Measurements from ENCODE around the gene KDELR3. TPM values are rescaled to one million over a fixed set of nuclear protein-coding genes. Genes with fewer than 3 reads are reported as not detected.
A peak's percentile ranks its signal among the peaks of the same experiment; 100 is the strongest.

The KDELR3 gene
- 15.4 and 26.1 TPM in 2 replicates for total RNA-seq (2014; rRNA removed; shearing (Covaris generic))

DNA sequence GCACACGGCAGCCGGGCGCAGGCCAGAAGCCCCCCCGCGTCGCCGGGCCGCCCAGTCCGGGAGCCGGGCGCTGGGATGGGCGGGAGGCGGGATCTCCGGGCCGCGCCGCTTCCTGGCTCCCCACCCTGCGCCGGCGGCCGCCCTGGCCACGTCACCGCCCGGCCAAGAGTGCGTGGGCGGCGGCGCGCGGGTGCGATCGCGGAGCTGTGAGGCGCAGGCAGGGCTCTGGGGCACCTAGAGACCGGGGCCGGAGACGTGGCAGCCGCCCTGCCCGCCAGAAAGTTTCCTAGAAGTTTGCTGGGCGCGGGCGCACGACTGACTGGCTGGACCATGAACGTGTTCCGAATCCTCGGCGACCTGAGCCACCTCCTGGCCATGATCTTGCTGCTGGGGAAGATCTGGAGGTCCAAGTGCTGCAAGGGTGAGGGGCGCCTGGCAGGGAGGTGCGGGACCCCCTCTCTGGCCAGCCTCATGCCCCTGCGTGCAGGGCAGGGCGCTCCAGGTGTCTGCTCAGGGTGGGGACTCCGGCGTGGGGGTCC is at the start of gene KDELR3:
Gene KDELR3 (plus strand): TSS at position 193 of the 539 bp plus-strand sequence. CDS start 138 bp downstream, at position 331.
- Histone ChIP-seq H3K4me1 (replicated peaks) (peaks cover 16% of the 10 kb centered on the region), H3K9me3 (replicated peaks) (no peaks in the 10 kb centered on the region), H3K36me3 (no peaks in the 10 kb centered on the region), H3K4me3 (peak within 1 kb of the TSS; percentile 49), H3K27ac (no peak within 1 kb of the TSS), H3K27me3 (replicated peaks) (no peaks in the 10 kb centered on the region)
- peak in 1 of 2 experiments; percentile 55 for DNase-seq (ENCODE audit: low read depth in 1 of 2, low spot score in 2 of 2)

DNA sequence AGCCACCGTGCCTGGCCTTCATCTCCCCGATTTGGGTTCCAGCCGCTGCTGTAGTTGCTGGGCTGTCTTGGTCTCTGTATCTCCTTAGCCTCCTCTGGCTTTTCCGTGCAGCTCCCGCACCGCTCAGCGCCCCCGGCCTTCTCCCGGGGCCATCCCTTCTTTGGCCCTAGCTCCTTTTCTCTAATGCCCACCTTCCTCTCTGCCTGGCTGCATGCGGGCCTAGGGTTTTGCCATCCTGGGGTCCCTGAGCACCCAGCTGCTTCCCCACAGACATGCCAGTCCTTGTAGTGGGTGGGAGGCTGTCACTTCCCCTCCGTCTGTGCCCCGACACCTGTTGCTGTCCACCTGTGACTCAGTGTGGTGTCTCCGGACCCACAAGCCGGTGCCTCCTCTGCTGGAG is 49.3 kb upstream of the KDELR3 start:
- Histone ChIP-seq H3K27me3 (replicated peaks) (no peaks in the 10 kb centered on the region; the same call in 1 of the 2 replicates), H3K36me3 (no peaks in the 10 kb centered on the region), H3K9me3 (replicated peaks) (no peaks in the 10 kb centered on the region), H3K4me3 (no peak overlapping the region), H3K4me1 (replicated peaks) (no peaks in the 10 kb centered on the region), H3K27ac (no peak overlapping the region)
- DNase-seq (ENCODE audit: low read depth in 1 of 2, low spot score in 2 of 2) = no peak

DNA sequence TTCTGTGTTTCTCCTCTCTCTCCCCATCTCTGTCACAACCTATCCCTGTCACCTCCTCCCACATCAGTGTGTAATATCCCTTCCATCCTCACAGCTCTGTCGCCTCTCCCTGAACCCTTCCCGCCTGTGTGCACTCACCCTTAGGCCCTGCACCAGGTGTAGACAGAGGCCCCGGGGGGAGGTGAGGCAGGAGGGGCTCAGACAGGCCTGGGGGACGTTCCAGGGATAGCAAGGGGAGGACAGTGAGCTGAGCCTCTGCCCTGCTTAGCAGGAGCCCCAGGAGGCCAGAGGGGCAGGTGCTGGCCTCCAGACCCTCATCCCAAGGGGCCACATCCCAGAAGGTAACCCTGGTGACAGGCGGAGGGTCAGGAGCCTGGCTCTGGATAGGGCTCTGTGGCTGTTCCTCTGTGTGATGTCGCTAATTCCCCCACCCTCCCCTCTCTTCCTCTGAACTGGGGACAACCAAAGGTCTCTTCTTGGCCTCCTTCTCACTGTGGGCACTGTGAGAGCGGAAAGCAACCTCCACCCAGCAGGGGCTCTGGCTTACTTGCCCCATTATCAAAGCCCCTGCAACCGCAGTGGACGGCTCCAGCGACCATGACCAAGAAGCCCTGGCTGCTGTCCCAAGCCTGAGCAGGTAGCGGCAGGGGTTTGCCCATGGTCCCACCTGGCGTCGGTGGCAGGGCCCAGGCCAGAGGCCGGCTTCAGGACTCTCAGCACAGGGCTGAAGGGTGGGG is 48.6 kb upstream of the KDELR3 start:
- DNase-seq (ENCODE audit: low read depth in 1 of 2, low spot score in 2 of 2) = no peak
- no peaks in the 10 kb centered on the region for H3K36me3 ChIP-seq
- H3K27me3 ChIP-seq (replicated peaks) = no peaks in the 10 kb centered on the region; the same call in 1 of the 2 replicates
- no peaks in the 10 kb centered on the region for H3K4me1 ChIP-seq (replicated peaks)
- H3K4me3 ChIP-seq = no peak overlapping the region
- H3K27ac ChIP-seq = no peak overlapping the region
- no peaks in the 10 kb centered on the region for H3K9me3 ChIP-seq (replicated peaks)

DNA sequence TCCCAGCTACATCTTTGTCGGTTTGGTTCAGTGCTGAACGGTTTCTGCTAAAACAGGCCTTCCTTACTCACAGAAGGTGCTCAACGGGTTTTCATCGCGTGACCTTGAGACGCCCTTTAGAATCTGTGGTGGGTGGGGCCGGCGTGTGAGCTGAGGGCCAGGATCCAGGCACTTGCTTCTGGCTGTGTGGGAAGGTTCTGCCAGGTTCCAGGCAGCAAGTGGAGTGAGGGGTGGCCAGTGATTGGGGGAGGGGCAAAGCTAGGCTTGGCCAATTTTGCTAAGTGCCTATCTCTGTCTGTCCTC is 48.1 kb upstream of the KDELR3 start:
- Histone ChIP-seq H3K9me3 (replicated peaks) (no peaks in the 10 kb centered on the region), H3K36me3 (no peaks in the 10 kb centered on the region), H3K27me3 (replicated peaks) (no peaks in the 10 kb centered on the region; the same call in 1 of the 2 replicates), H3K27ac (no peak overlapping the region), H3K4me1 (replicated peaks) (no peaks in the 10 kb centered on the region), H3K4me3 (no peak overlapping the region)
- no peak for DNase-seq (ENCODE audit: low read depth in 1 of 2, low spot score in 2 of 2)

DNA sequence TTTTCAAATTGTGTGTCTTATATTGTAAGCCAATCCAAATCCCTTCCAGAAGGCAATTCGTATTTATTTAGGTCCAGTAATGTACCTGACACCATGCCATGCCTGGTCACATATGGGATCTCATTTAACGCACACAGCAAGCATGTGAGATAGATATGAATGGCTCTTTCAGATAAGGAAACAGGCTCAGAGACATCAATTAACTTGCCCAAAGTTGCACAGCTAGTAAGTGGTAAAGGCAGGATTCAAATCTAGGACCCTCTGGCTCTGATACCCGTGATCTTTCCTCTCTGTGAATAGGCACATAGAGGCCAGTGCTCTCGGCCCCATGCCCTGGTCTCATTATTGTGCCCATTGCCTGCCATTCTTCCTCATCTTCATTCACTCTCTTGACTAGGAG is 47.2 kb upstream of the KDELR3 start:
- Histone ChIP-seq H3K27me3 (replicated peaks) (no peaks in the 10 kb centered on the region; the same call in 1 of the 2 replicates), H3K27ac (no peak overlapping the region), H3K9me3 (replicated peaks) (no peaks in the 10 kb centered on the region), H3K4me3 (no peak overlapping the region), H3K36me3 (no peaks in the 10 kb centered on the region), H3K4me1 (replicated peaks) (no peaks in the 10 kb centered on the region)
- no peak for DNase-seq (ENCODE audit: low read depth in 1 of 2, low spot score in 2 of 2)

DNA sequence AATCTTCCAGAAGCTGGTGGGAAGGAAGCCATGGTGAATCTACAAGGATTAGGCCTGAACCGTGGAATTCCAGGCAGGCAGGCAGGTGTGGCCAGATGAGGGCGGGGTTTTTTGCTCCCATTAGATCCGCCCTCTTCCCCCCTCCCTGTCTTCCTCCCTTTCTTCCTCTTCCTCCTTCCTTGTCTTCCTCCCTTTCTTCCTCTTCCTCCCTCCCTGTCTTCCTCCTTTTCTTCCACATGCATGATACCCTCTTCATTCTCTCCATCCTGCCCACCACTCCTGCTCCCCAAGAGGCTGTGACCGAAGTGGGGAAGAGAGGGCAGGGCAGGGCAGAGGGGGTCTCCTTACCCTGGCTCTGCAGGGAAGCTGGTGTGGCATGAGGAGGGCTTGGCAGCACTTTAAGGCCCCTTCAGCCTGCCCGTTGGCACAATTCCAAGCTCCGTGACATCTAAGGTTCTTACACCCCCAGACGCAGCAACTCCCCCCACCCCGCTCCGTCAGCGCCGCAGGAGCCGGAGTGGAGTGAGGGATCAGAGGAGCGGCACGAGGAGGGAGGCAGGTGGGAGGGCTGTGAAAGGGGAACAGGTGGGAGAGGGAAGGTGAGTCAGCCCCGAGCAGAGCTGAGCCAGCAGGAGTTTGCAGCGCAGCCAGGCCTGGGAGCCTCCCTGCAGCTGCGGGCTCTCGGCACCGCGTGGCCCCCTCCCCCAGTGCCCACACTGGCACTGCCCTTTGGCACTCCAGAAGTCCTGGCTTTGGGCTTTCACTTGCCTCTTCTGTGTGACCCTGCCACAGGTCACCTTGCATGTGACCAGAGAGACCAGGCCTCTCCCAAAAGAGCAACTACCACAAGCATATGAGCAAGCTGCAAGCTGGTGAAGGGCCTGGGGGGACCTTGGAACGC is 45.0 kb upstream of the KDELR3 start:
- H3K36me3 ChIP-seq = no peaks in the 10 kb centered on the region
- DNase-seq (ENCODE audit: low read depth in 1 of 2, low spot score in 2 of 2) = no peak

DNA sequence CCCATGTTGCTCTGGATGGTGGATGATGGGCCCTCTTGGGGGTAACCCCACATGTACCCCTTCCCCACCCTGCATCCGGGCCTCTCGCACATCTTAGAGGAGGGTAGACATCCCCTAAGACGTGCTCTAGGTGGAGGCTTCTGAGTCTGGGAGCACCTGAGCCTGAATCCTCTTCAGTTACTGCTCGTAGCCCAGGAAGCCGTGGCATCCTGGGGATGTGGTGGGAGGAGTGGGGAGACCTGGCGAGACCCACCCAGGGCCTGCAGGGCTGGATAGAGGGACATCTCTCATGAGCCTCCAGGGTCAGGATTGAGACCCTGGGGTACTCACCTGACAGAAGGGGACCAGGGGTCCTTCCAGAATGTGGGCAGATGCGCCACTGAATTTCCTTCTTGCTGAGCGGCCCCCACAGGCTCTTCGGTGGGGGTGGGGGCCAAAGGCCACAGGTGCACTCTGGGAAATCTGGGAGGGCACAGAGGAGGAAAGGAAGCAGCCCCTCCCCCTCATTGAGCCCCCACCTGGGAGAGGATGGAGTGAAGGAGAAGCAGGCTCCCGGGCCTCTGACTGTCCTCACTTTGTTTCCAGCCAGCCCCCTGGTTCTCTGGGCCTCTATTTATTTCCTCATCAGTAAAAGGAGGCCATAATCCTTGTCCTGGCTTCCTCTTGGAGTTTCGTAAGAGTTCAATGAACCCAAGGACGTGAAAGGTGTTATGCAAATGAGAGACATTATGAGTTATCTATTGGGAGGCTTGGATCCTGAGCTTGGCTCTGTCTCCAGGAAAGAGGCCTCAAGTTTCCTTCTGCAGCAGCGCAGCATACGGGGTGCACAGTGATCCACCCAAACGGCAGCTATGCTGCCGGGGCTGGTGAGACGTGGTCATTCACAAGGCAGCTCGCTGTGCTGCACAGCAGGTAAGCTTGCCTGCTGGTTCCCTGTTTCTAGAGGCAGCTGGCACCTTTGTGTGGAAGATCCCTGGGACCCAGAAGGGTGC is 44.1 kb upstream of the KDELR3 start:
- H3K9me3 ChIP-seq (replicated peaks) = no peaks in the 10 kb centered on the region

More for the DNA sequence above, 45.0 kb upstream of the KDELR3 start:
- H3K27ac ChIP-seq = no peak overlapping the region
- H3K4me1 ChIP-seq (replicated peaks) = no peaks in the 10 kb centered on the region
- H3K27me3 ChIP-seq (replicated peaks) = no peaks in the 10 kb centered on the region; the same call in 1 of the 2 replicates
- H3K4me3 ChIP-seq = no peak overlapping the region
- no peaks in the 10 kb centered on the region for H3K9me3 ChIP-seq (replicated peaks)

DNA sequence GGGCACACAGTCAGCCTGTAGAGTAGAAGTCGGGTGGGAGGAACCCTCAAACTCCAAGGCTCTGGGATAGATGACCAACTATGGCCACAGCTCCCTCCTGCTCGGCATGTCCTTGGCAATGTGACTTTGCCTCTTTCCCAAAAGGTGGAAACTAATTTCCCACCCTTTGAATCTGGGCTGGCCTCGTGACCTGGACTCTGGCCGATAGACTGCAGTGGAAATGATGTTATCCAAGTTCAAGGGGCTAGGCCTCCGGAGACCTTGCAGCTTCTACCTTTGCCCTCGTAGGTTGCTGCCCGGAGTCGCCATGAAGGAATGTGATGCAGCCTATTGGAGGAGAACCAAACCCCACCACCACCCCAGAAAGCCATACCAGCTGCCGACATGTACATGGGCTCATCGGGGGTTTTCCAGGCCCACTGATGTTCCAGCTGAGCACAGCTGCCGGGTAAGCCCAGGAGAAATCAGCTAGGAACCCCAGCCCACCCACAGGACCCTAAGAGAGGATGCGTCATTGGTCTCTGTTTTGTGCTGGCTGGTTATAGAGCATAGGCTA is 43.3 kb upstream of the KDELR3 start:
- H3K4me1 ChIP-seq (replicated peaks) = no peaks in the 10 kb centered on the region
- H3K36me3 ChIP-seq = no peaks in the 10 kb centered on the region
- DNase-seq (ENCODE audit: low read depth in 1 of 2, low spot score in 2 of 2) = no peak
- H3K27me3 ChIP-seq (replicated peaks) = no peaks in the 10 kb centered on the region; the same call in 1 of the 2 replicates
- H3K4me3 ChIP-seq = no peak overlapping the region
- H3K27ac ChIP-seq = no peak overlapping the region
- no peaks in the 10 kb centered on the region for H3K9me3 ChIP-seq (replicated peaks)

More for the DNA sequence above, 44.1 kb upstream of the KDELR3 start:
- Histone ChIP-seq H3K27ac (no peak overlapping the region), H3K36me3 (no peaks in the 10 kb centered on the region), H3K4me3 (no peak overlapping the region), H3K27me3 (replicated peaks) (no peaks in the 10 kb centered on the region; the same call in 1 of the 2 replicates), H3K4me1 (replicated peaks) (no peaks in the 10 kb centered on the region)
- DNase-seq (ENCODE audit: low read depth in 1 of 2, low spot score in 2 of 2) = no peak

DNA sequence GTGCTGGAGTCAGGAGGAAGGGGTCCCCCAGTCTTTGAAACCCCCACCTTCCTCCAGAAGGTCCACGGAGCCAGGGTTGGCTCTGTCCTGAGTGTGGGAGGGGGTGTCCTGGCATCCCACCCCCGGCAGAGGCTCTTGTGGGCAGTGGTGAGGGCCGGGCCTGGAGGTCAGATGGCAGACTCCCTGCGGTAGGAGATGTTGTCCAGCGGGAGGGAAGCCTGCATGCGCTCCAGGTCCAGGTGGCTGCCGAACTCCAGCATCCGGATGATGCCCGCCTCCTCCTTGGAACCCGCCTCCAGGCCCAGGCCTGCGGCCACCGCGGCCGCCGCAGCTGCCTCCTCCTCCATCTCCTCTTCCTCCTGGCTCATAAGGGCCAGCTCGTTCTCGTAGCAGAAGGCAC is 41.3 kb upstream of the KDELR3 start:
- H3K4me3 ChIP-seq = no peak overlapping the region
- no peaks in the 10 kb centered on the region for H3K27me3 ChIP-seq (replicated peaks)
- H3K9me3 ChIP-seq (replicated peaks) = no peaks in the 10 kb centered on the region
- no peaks in the 10 kb centered on the region for H3K4me1 ChIP-seq (replicated peaks)
- no peak for DNase-seq (ENCODE audit: low read depth in 1 of 2, low spot score in 2 of 2)
- no peak overlapping the region for H3K27ac ChIP-seq
- no peaks in the 10 kb centered on the region for H3K36me3 ChIP-seq

DNA sequence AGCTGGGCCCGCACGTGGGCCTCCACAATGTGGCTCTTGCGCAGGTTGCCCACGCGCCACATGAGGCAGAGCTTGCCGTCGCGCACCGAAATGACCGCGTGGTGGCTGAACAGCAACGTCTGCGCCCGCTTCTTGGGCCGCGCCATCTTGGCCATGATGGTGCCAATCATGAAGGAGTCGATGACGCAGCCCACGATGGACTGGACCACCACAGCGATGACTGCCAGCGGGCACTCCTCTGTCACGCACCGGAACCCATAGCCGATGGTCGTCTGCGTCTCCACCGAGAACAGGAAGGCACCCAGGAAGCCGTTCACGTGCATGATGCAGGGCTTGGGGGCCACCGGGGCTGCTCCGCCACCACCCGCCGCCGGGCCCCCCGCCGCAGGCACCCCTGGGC is 40.4 kb upstream of the KDELR3 start:
- Histone ChIP-seq H3K4me3 (no peak overlapping the region), H3K36me3 (no peaks in the 10 kb centered on the region), H3K9me3 (replicated peaks) (no peaks in the 10 kb centered on the region), H3K27me3 (replicated peaks) (no peaks in the 10 kb centered on the region), H3K4me1 (replicated peaks) (no peaks in the 10 kb centered on the region), H3K27ac (no peak overlapping the region)
- no peak for DNase-seq (ENCODE audit: low read depth in 1 of 2, low spot score in 2 of 2)

DNA sequence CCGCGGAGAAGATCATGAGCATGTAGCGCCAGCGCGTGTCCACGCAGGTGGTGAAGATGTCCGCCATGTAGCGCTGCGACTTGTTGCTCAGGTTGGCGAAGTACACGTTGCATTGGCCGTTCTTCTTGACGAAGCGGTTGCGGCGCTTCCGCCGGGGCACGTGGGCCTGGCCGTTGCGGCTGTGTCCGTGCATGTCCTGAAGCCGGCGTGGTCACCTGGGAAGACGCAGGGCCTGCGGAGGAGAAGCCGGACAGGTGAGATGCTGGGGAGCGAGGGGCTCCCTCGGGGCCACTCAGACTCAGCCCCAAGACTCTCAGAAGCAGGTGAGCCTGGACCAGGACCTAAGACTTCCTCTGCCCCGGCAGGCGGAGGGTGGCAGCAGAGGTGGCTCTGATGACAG is 40.0 kb upstream of the KDELR3 start:
- H3K27me3 ChIP-seq (replicated peaks) = no peaks in the 10 kb centered on the region
- no peaks in the 10 kb centered on the region for H3K9me3 ChIP-seq (replicated peaks)
- DNase-seq (ENCODE audit: low read depth in 1 of 2, low spot score in 2 of 2) = no peak
- no peak overlapping the region for H3K4me3 ChIP-seq
- no peaks in the 10 kb centered on the region for H3K36me3 ChIP-seq
- no peaks in the 10 kb centered on the region for H3K4me1 ChIP-seq (replicated peaks)
- no peak overlapping the region for H3K27ac ChIP-seq

DNA sequence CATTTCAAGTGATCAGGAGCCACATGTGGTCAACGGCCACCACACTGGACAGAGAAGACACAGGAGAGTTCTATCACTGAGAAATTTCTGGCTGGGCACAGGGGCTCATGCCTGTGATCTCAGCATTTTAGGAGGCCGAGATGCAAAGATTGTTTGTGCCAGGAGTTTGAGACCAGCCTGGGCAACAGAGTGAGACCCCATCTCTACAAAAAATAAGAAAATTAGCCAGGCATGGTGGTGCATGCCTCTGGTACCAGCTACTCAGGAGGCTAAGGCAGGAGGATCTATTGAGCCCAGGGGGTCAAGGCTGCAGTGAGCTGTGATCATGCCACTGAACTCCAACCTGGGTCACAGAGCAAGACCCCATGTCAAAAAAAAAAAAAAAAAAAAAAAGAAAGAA is 39.2 kb upstream of the KDELR3 start:
- no peak for DNase-seq (ENCODE audit: low read depth in 1 of 2, low spot score in 2 of 2)
- 0 out of 2 replicates have a peak, but pooled peaks cover 3% of the 10 kb centered on the region for H3K27me3 ChIP-seq (replicated peaks)
- H3K27ac ChIP-seq = no peak overlapping the region
- no peaks in the 10 kb centered on the region for H3K4me1 ChIP-seq (replicated peaks)
- no peaks in the 10 kb centered on the region for H3K9me3 ChIP-seq (replicated peaks)
- H3K36me3 ChIP-seq = no peaks in the 10 kb centered on the region
- no peak overlapping the region for H3K4me3 ChIP-seq

All from SJSA1 (cell line).